HepG2 (cell line): Measurements from ENCODE around the gene MXRA7. TPM values are rescaled to one million over a fixed set of nuclear protein-coding genes. Genes with fewer than 3 reads are reported as not detected.

Experiments
- ARID3A ChIP-seq: IDR thresholded peaks from 2 replicates; pipeline ENCODE4 v1.6.1; 2012; ENCODE audit warnings: low read depth, low read length, improper control_type of control experiment
- ATF5 ChIP-seq: sonication (generic); formaldehyde crosslinking; IDR thresholded peaks from 2 replicates; pipeline ENCODE4 v1.4.0; 2020; ENCODE audit warnings: mild to moderate bottlenecking, low read depth, missing genetic modification reagents
- FUBP1 ChIP-seq: sonication (generic); formaldehyde crosslinking; IDR thresholded peaks from 2 replicates; pipeline ENCODE4 v1.5.1; 2020; ENCODE audit warnings: missing genetic modification reagents, mild to moderate bottlenecking, borderline replicate concordance
- GLI4 ChIP-seq: sonication (generic); formaldehyde crosslinking; IDR thresholded peaks from 2 replicates; pipeline ENCODE4 v1.5.1; 2020; ENCODE audit warnings: missing genetic modification reagents, mild to moderate bottlenecking, moderate library complexity, borderline replicate concordance
- HNRNPLL ChIP-seq: fragments of 200-400 bp; formaldehyde crosslinking; IDR thresholded peaks from 2 replicates; pipeline ENCODE4 v1.6.1; 2017; ENCODE audit warnings: mild to moderate bottlenecking, low read depth, low read length; ENCODE audit not compliant: poor library complexity, severe bottlenecking
- KDM3A ChIP-seq: IDR thresholded peaks from 2 replicates; pipeline ENCODE4 v1.6.1; 2018; ENCODE audit warnings: low read depth, missing compliant biosample characterization
- MAZ ChIP-seq, 2 experiments: sonication (generic) in 1 of 2; formaldehyde crosslinking in 1 of 2; IDR thresholded peaks; 2 replicates each; pipeline versions ENCODE4 v1.5.0 to v1.6.1; 2012 to 2020; ENCODE audit warnings: low read depth in 2 of 2, mild to moderate bottlenecking in 2 of 2, borderline replicate concordance in 1 of 2, improper control_type of control experiment in 1 of 2, low read length in 1 of 2, missing genetic modification reagents in 1 of 2, moderate library complexity in 1 of 2
- MZF1 ChIP-seq: sonication (generic); formaldehyde crosslinking; IDR thresholded peaks from 2 replicates; pipeline ENCODE4 v1.8.1; 2023; ENCODE audit warnings: mild to moderate bottlenecking, missing genetic modification reagents, borderline replicate concordance
- NFIB ChIP-seq: sonication (generic); formaldehyde crosslinking; IDR thresholded peaks from 2 replicates; pipeline ENCODE4 v1.9.0; 2021; ENCODE audit warnings: missing genetic modification reagents, mild to moderate bottlenecking, borderline replicate concordance
- NFYC ChIP-seq: IDR thresholded peaks from 2 replicates; pipeline ENCODE4 v1.6.1; 2016; ENCODE audit warnings: missing genetic modification reagents, missing compliant biosample characterization
- RARA ChIP-seq: IDR thresholded peaks from 2 replicates; pipeline ENCODE4 v1.6.1; 2016; ENCODE audit warnings: missing genetic modification reagents, missing compliant biosample characterization
- RFX5 ChIP-seq: IDR thresholded peaks from 2 replicates; pipeline ENCODE4 v1.6.1; 2011; ENCODE audit warnings: low read depth, low read length, improper control_type of control experiment
- RXRA ChIP-seq: sonication (generic); formaldehyde crosslinking; IDR thresholded peaks from 2 replicates; pipeline ENCODE4 v1.5.1; 2020; ENCODE audit warnings: missing genetic modification reagents
- TRIM24 ChIP-seq: sonication (generic); formaldehyde crosslinking; IDR thresholded peaks from 2 replicates; pipeline ENCODE4 v1.8.0; 2022; ENCODE audit warnings: mild to moderate bottlenecking, missing genetic modification reagents
- U2AF1 ChIP-seq: fragments of 200-400 bp; formaldehyde crosslinking; optimal IDR thresholded peaks from 2 replicates; pipeline ENCODE3; 2017; ENCODE audit warnings: mild to moderate bottlenecking, low read depth, low read length
- ZBTB4 ChIP-seq: sonication (generic); formaldehyde crosslinking; IDR thresholded peaks from 2 replicates; pipeline ENCODE4 v1.4.0; 2020; ENCODE audit warnings: missing genetic modification reagents, mild to moderate bottlenecking, borderline replicate concordance
- ZNF101 ChIP-seq: sonication (generic); formaldehyde crosslinking; IDR thresholded peaks from 2 replicates; pipeline ENCODE4 v1.4.0; 2020; ENCODE audit warnings: mild to moderate bottlenecking, low read depth, missing genetic modification reagents, borderline replicate concordance
- ZNF20 ChIP-seq: sonication (generic); formaldehyde crosslinking; IDR thresholded peaks from 2 replicates; pipeline ENCODE4 v1.4.0; 2020; ENCODE audit warnings: mild to moderate bottlenecking, moderate library complexity, missing genetic modification reagents
- ZNF331 ChIP-seq: sonication (generic); formaldehyde crosslinking; IDR thresholded peaks from 2 replicates; pipeline ENCODE4 v1.4.0; 2020; ENCODE audit warnings: missing genetic modification reagents
- ZNF766 ChIP-seq: sonication (generic); formaldehyde crosslinking; IDR thresholded peaks from 2 replicates; pipeline ENCODE4 v1.5.0; 2020; ENCODE audit warnings: missing genetic modification reagents, borderline replicate concordance
- ZNF773 ChIP-seq: sonication (generic); formaldehyde crosslinking; IDR thresholded peaks from 2 replicates; pipeline ENCODE4 v1.4.0; 2020; ENCODE audit warnings: missing genetic modification reagents, borderline replicate concordance
- polyA plus RNA-seq, 8 experiments: library from polyadenylated mRNA; depleted of rRNA in 3 of 8; stranded (reverse) in 7 of 8; unstranded in 1 of 8; fragments of >200 nt; fragmentation: Illumina TruSeq in 4 of 8; extraction: Trizol in 4 of 8; gene quantifications; 2 replicates each; pipeline versions ENCODE4 v1.2.1 to v1.2.3, GENCODE V29; 2011 to 2016; ENCODE audit warnings: low read depth in 4 of 8, missing spikeins in 1 of 8, mixed read lengths in 1 of 8; ENCODE audit not compliant: insufficient read depth in 1 of 8
- total RNA-seq, 5 experiments: library from RNA; depleted of rRNA; stranded (reverse); fragments of >200 nt; fragmentation: Illumina TruSeq; extraction: Trizol; gene quantifications; 2 replicates each; pipeline ENCODE4 v1.2.3, GENCODE V29; 2016; ENCODE audit warnings: low read depth in 1 of 5

MXRA7 gene
- total and polyA plus RNA-seq, 2 of the 13 experiments (the other 11 are each of a cell fraction or from before 2014, with no cell fraction given), result 44.8 to 112 TPM

GRCh38 chr17:76737676-76738467, 27.1 kb upstream of the MXRA7 start, which contains the start of gene MFSD11 (continued):
- no peak; the same call in 1 of the 2 replicates for TF ChIP-seq MAZ (IDR thresholded peaks at IDR 0.05; ENCODE audit: borderline replicate concordance, low read depth, low read length)
- peak; percentile 84 for TF ChIP-seq MAZ (CRISPR knock-in tag; IDR thresholded peaks at IDR 0.05; ENCODE audit: low read depth)
- no peak for TF ChIP-seq ZBTB4 (CRISPR knock-in tag)
- TF ChIP-seq HNRNPLL, result peak; percentile 83
- TF ChIP-seq RARA (CRISPR knock-in tag), result no peak
- no peak for TF ChIP-seq NFIB (CRISPR knock-in tag)
- peak; percentile 61 for TF ChIP-seq RXRA
- no peak; the same call in 1 of the 2 replicates for TF ChIP-seq RFX5
- TF ChIP-seq U2AF1, result peak; percentile 20
- peak; percentile 53 for TF ChIP-seq ZNF331 (CRISPR knock-in tag)
- TF ChIP-seq ARID3A, result peak; percentile 95
- 0 out of 2 replicates have a peak, but pooled peaks have one; percentile 24 for TF ChIP-seq FUBP1 (CRISPR knock-in tag)
- no peak for TF ChIP-seq NFYC (CRISPR knock-in tag)
- peak; percentile 21; the same call in 1 of the 2 replicates for TF ChIP-seq GLI4
- peak; percentile 58; the same call in 1 of the 2 replicates for TF ChIP-seq ATF5 (CRISPR knock-in tag)
- TF ChIP-seq ZNF101 (CRISPR knock-in tag), result no peak
- TF ChIP-seq TRIM24, result no peak
- TF ChIP-seq KDM3A (CRISPR knock-in tag), result no peak; the same call in 1 of the 2 replicates
- TF ChIP-seq ZNF766 (CRISPR knock-in tag), result no peak
- TF ChIP-seq MZF1 (CRISPR knock-in tag), result no peak
- no peak for TF ChIP-seq ZNF20 (CRISPR knock-in tag)
- TF ChIP-seq ZNF773 (CRISPR knock-in tag), result peak; percentile 50; the same call in 1 of the 2 replicates
